ENCODE results near the gene RNF166.

DNA sequence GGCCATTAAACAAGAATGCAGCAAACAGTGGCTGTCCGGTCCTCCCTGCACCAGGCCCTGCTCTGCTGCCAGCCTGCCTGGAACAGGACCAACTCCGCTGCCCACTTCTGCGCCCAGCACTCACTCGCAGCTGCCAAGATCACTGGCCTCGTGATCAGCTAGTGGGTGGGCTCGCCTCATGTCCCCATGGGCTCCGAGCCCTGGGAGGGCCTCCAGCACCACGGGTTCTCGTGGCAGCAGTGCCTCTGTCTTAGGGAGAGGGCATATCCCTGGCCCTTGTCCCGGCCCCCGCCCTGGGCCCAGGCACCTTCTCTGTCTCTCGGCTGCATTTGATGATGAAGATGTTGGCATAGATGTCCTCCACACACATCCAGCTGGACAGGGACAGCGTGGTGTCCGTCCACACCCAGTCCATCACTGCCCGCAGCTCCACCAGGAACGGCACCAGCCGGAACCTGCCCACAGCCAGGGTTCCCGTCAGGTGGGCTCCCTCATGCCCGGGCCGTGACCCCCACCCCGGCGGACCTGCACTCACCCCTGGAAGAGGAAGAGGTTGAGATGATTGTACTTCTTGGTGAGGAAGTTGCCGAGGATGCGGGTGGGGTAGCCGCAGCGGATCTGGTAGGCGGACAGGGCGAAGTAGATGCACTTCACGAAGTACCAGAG is 13.2 kb upstream of the RNF166 start:
- TF ChIP-seq POLR2AphosphoS5 (IDR thresholded peaks at IDR 0.05; ENCODE audit: insufficient read depth, low read depth, low read length) (no peak), MYC (IDR thresholded peaks at IDR 0.05; ENCODE audit: low read depth, low read length) (no peak), EZH2 (IDR thresholded peaks at IDR 0.05; ENCODE audit: borderline replicate concordance, low read depth, low read length, severe bottlenecking) (no peak), POLR2A (IDR thresholded peaks at IDR 0.05; ENCODE audit: low read depth, low read length) (no peak), FOS (IDR thresholded peaks at IDR 0.05; ENCODE audit: borderline replicate concordance, insufficient read depth, low read length) (no peak)
- TF ChIP-seq, protein P1, sequence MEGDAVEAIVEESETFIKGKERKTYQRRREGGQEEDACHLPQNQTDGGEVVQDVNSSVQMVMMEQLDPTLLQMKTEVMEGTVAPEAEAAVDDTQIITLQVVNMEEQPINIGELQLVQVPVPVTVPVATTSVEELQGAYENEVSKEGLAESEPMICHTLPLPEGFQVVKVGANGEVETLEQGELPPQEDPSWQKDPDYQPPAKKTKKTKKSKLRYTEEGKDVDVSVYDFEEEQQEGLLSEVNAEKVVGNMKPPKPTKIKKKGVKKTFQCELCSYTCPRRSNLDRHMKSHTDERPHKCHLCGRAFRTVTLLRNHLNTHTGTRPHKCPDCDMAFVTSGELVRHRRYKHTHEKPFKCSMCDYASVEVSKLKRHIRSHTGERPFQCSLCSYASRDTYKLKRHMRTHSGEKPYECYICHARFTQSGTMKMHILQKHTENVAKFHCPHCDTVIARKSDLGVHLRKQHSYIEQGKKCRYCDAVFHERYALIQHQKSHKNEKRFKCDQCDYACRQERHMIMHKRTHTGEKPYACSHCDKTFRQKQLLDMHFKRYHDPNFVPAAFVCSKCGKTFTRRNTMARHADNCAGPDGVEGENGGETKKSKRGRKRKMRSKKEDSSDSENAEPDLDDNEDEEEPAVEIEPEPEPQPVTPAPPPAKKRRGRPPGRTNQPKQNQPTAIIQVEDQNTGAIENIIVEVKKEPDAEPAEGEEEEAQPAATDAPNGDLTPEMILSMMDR (IDR thresholded peaks at IDR 0.05; ENCODE audit: extremely low read depth in 1 of 2, insufficient read depth in 1 of 2, low read depth in 1 of 2, low read length in 2 of 2): no peak
- TF ChIP-seq, protein P2, sequence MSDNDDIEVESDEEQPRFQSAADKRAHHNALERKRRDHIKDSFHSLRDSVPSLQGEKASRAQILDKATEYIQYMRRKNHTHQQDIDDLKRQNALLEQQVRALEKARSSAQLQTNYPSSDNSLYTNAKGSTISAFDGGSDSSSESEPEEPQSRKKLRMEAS (IDR thresholded peaks at IDR 0.05; ENCODE audit: insufficient read depth, insufficient read length): no peak

All from endothelial cell of umbilical vein (primary cell).